GM12864 (cell line): ENCODE results near the gene CLDN5.

Source experiments
- DNase-seq: peaks from one replicate; pipeline ENCODE4 v3.0.0-alpha.2; 2011; ENCODE audit warnings: low read depth
- H3K4me3 ChIP-seq: 2 replicates; pipeline ENCODE4 v1.5.1; 2011; ENCODE audit warnings: mild to moderate bottlenecking, low read depth, low read length, control low read depth
- CTCF ChIP-seq: IDR thresholded peaks from 2 replicates; pipeline ENCODE4 v1.5.1; 2011; ENCODE audit warnings: low read depth, mild to moderate bottlenecking, moderate library complexity, low read length, control low read depth, inconsistent platforms; ENCODE audit errors: missing control alignments

The CLDN5 gene

GRCh38 chr22:19567157-19568009, 43.2 kb upstream of the CLDN5 start:
- DNase-seq = no peak
- TF ChIP-seq CTCF = no peak
- no peak overlapping the region for H3K4me3 ChIP-seq

DNA sequence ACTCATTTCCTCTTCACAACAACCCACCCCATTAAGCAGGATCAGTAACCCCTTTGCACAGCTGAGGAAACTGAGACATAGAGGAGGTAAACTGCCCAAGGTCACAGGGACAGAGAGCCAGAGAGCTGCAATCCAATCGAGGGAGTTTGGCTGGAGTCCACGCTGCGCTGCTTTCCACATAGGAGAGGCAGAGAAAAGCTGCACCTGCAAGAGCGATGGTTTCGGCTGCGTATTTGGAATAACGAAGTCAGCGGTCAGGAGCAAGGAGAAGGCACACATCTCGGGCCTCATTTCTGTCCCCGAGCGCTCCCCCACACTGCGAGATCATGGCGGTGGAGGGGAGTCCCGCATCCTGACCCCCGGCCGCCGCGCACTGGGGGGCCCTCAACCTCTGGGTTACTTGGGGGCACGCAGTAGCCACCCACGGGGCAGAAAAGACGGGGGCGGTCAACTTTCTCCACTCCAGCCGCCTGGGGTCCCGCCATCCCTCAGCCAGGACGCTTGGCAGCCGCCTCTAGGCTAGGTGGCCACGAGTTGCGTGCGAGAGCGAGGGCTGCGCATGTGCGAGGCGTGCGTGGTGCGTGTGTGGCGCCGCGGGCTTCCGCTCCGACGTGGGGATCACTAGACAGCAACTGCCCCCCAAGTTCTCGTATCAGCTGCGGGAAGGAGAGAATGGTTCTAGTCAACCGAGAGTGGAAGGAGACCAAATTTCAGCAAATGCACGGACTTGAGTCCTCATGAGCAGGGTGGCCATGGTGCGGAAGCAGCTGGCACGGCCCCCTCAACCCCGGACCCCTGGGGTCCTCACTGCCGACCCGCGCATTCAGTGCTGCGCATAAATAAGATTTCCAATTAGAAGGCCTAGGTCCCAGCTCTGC, 42.3 kb upstream of the CLDN5 start:
- no peak overlapping the region for H3K4me3 ChIP-seq
- DNase-seq = no peak
- TF ChIP-seq CTCF = no peak

DNA sequence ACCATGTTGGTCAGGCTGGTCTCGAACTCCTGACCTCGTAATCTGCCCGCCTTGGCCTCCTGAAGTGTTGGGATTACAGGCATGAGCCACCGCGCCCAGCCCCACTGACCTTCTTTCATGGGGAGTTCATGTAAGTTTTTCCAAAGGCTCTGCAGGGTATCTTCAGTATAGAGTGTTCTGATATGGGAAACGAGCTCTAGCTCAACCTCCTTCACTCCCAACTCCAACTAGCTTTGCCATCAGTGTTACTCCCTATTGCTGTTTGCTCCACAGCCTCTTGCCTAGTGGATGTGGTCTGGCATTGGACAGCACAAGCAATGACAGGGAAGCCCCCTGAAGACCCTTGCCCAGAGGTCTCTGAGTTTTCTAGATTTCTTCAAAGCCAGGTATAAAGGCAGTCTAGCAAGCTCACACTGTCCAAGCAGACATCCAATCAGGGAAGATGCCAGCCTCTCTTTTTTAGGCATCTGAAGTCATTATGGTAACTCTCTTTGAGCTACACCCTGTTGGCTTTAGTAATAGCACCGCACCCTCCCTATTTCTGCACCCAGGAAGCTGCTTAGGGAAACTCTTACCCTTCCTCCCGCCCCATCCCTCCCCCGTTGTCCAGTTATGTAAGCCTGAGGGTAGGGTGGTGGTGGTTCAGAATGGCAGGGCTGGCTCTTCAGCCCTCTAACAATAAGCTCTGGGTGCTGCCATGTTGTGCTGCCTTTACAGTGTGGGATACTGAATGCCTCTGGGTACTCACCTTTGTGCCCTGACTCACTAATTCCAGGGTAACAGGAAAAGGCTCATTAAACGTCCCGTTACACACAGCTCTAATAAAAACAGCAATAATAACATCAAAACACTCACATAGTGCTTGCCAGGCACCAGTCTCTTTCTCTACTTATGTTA, 41.4 kb upstream of the CLDN5 start:
- H3K4me3 ChIP-seq = no peak overlapping the region
- no peak for DNase-seq
- TF ChIP-seq CTCF = no peak

- no peak for DNase-seq
- no peak for TF ChIP-seq CTCF
- no peak overlapping the region for H3K4me3 ChIP-seq
These were observed 35.7 kb upstream of the CLDN5 start for GRCh38 chr22:19559956-19560355.

- H3K4me3 ChIP-seq = no peak overlapping the region
- TF ChIP-seq CTCF = no peak
- no peak for DNase-seq
These were observed 35.2 kb upstream of the CLDN5 start for GRCh38 chr22:19559324-19559811.

DNA sequence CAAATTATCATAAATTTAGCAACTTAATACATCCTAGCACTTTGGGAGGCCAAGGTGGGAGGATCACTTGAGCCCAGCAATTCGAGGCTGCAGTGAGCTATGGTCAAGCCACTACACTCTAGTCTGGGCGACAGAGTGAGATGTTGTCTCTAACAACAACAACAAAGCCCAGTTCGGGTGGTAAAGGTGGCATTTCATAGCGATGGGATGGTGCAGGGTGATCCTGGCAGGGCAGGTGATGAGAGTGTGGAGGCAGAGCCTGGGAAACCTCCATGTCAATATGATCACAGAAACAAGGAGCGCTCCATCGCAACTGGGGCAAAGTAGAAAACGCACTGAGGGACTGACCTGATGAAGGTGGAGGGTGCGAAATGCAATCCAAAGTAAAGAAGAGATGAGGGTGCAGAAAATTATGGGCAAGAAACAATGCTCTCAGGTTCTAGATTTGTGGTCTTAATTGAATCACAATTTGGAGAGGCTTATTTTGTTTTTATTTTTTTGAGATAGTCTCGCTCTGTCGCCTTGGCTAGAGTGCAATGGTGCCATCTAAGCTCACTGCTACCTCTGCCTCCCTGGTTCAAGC, 32.8 kb upstream of the CLDN5 start:
- H3K4me3 ChIP-seq = no peak overlapping the region
- TF ChIP-seq CTCF = no peak
- no peak for DNase-seq
